Measurements from ENCODE around the gene GNG4. TPM values are rescaled to one million over a fixed set of nuclear protein-coding genes. Genes with fewer than 3 reads are reported as not detected.
"Not testable (repeated sequence)": the region's sequence is repeated elsewhere in the genome, so short reads cannot be mapped to it uniquely, and the experiment has no call there.

Gene GNG4
- total and polyA plus RNA-seq, 12 donors = 0.04 to 0.15 (median 0.06) TPM; not detected in 9

DNA sequence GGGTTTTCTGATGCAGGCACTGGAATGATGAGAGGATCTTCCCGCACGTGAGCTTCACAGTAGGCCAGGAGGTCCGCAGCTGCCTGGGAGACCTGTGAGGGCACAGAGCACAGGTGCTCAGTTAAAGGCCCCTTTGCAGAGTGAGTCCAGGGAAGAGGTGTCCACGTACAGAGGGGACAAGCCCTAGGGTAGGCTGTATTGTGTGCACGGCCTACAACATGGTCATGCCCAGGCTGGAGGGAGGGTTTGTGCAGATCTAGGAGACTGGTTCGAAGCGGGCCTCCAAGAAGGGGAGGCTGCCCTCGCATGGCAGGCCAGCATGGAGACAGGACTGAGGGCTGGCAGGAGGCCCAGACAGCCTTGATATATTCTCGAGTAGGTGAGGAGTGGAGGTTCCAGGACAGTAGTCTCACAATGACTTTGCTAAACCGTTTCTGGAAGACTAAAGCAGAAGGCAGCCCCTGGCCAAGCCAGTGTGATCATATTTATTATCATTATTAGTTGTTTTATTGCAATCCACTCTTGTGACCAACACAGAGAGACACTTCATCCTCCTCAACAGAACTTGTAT lies 97.4 kb downstream of the GNG4 start:
- DNase-seq = peak; percentile 15 to 43
- WGBS, 2 donors = 67 to 77% methylated on average over 10 of the region's 10 CpGs

DNA sequence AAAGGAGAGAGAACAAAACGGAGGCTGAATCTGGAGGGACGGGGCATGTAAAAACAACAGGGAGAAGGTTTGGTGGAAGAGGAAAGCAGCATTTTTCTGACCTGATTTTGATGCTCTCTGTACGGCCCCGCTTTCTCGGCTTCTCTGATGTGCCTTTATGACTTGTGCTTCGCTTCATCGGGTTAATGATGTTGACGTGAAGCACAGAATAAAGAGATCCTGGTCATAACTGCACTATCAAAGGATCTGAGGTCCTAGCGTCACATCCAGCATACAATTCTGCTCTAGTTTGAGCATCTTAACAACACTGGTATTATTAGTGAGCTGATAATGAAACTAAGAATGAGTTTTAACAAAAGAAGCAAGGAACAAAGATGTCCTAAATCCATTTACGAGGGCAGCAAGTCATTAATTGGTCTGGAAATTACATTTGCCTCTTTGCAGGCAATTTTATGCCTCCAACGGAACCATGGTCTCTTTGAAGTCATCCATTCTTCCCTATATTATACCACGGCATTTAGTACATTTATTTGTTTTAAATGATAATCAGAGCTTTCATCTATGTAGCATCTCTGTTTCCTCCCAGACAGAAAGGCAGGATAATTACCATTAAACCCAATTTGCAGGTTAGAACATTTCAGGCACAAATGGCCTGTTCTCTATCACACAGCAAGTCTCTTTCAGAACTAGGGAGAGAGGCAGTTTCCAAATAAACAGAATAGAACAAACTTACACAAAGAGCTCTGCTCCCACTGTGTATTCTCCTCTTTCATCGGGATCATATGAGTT lies 100.0 kb downstream of the GNG4 start:
- H3K36me3 ChIP-seq = no peaks in the 10 kb centered on the region
- H3K4me3 ChIP-seq = no peak overlapping the region
- WGBS, 2 donors = 83 to 87% methylated on average over 13 of the region's 13 CpGs
- no peak for ATAC-seq
- DNase-seq = no peak
- TF ChIP-seq, protein P1, sequence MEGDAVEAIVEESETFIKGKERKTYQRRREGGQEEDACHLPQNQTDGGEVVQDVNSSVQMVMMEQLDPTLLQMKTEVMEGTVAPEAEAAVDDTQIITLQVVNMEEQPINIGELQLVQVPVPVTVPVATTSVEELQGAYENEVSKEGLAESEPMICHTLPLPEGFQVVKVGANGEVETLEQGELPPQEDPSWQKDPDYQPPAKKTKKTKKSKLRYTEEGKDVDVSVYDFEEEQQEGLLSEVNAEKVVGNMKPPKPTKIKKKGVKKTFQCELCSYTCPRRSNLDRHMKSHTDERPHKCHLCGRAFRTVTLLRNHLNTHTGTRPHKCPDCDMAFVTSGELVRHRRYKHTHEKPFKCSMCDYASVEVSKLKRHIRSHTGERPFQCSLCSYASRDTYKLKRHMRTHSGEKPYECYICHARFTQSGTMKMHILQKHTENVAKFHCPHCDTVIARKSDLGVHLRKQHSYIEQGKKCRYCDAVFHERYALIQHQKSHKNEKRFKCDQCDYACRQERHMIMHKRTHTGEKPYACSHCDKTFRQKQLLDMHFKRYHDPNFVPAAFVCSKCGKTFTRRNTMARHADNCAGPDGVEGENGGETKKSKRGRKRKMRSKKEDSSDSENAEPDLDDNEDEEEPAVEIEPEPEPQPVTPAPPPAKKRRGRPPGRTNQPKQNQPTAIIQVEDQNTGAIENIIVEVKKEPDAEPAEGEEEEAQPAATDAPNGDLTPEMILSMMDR (IDR thresholded peaks at IDR 0.05) = no peak
- no peaks in the 10 kb centered on the region for H3K9me3 ChIP-seq
- peaks cover 0 to 3% (median 0%) of the 10 kb centered on the region in 7 donors for H3K27me3 ChIP-seq
- intact Hi-C loops (cut with DNase I) = no loop called here
- H3K4me1 ChIP-seq = peaks cover 0 to 3% (median 0%) of the 10 kb centered on the region in 9 donors
- no peak overlapping the region for H3K27ac ChIP-seq

More for the DNA sequence above, 97.4 kb downstream of the GNG4 start:
- H3K9me3 ChIP-seq = no peaks in the 10 kb centered on the region
- peak in 7 of 8 donors; percentile 42 to 78 (median 67) for ATAC-seq
- peak overlapping the region in 1 of 10 donors; percentile 3 for H3K27ac ChIP-seq
- TF ChIP-seq, protein P1 (IDR thresholded peaks at IDR 0.05) = no peak
- intact Hi-C loops (cut with DNase I) = no loop called here
- peaks cover 0 to 3% (median 0%) of the 10 kb centered on the region in 7 donors for H3K27me3 ChIP-seq
- H3K36me3 ChIP-seq = no peaks in the 10 kb centered on the region
- no peak overlapping the region for H3K4me3 ChIP-seq
- H3K4me1 ChIP-seq = peaks cover 0 to 3% (median 0%) of the 10 kb centered on the region in 9 donors

DNA sequence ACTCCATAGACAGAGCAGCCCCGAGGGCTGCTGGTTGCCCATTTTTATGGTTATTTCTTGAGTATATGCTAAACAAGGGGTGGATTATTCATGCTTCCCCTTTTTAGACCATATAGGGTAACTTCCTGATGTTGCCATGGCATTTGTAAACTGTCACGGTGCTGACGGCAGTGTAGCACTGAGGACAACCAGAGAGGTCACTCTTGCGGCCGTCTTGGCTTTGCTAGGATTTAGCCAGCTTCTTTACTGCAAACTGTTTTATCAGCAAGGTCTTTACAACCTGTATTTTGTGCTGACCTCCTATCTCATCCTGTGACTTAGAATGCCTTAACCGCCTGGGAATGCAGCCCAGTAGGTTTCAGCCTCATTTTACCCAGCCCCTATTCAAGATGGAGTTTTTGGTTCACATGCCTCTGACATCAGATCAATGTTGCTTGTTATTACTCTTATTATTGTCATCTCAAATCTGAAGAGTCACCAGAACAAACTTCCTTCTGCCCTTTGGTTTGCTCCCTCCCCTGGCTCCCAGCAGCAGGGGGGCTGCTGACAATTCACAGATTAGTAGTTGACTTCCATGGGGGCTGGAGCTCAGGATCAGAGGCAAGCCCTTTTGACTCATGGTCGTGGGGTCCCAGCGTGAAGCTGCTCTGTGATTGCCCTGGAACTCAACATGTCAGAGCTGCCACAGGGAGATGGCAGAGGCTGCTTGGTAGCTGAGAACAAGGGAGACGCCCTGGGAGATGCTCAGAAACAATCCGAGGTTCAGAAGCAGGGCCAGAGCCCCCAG lies 103.0 kb downstream of the GNG4 start:
- intact Hi-C loops (cut with DNase I); ATAC-seq: not testable (repeated sequence)
- 32 to 42% methylated on average over 10 of the region's 10 CpGs for WGBS, 2 donors

More for the DNA sequence above, 103.0 kb downstream of the GNG4 start:
- H3K9me3 ChIP-seq, H3K4me1 ChIP-seq, H3K36me3 ChIP-seq, H3K27me3 ChIP-seq, H3K4me3 ChIP-seq, H3K27ac ChIP-seq, DNase-seq: not testable (repeated sequence)
- TF ChIP-seq, protein P1 (IDR thresholded peaks at IDR 0.05) = peak in 1 of 9 donors; percentile 23

Measured in heart right ventricle (tissue), 16 donors.